Mesenchymal stem cell (in vitro differentiated cells and primary cell): ENCODE measurements around the gene TENM4.
"Not testable (repeated sequence)": the region's sequence is repeated elsewhere in the genome, so short reads cannot be mapped to it uniquely, and the experiment has no call there.

Experiments used
- DNase-seq: peaks from one replicate; pipeline ENCODE4 v3.0.0-alpha.2; 2013
- H2AFZ ChIP-seq: one replicate; pipeline ENCODE4 v1.6.1; 2013; ENCODE audit warnings: low read depth, mild to moderate bottlenecking, control low read depth, inconsistent platforms, low read length, moderate library complexity
- H2AK5ac ChIP-seq: 2 replicates; pipeline ENCODE4 v1.6.1; 2013; ENCODE audit warnings: low read length, moderate library complexity, mild to moderate bottlenecking, inconsistent platforms; ENCODE audit not compliant: severe bottlenecking
- H2BK120ac ChIP-seq: one replicate; pipeline ENCODE4 v1.6.1; 2013; ENCODE audit warnings: low read depth, mild to moderate bottlenecking, inconsistent platforms, low read length, moderate library complexity
- H2BK12ac ChIP-seq, 2 experiments: one replicate each; pipeline ENCODE4 v1.6.1; 2013; ENCODE audit warnings: inconsistent platforms in 2 of 2, low read length in 2 of 2, mild to moderate bottlenecking in 2 of 2, moderate library complexity in 2 of 2, control low read depth in 1 of 2
- H2BK15ac ChIP-seq: one replicate; pipeline ENCODE4 v1.6.1; 2013; ENCODE audit warnings: mild to moderate bottlenecking, low read depth, inconsistent platforms; ENCODE audit not compliant: poor library complexity, severe bottlenecking
- H2BK5ac ChIP-seq: 2 replicates; pipeline ENCODE4 v1.6.1; 2013; ENCODE audit warnings: low read depth, mild to moderate bottlenecking, low read length, control low read depth, inconsistent platforms; ENCODE audit not compliant: poor library complexity, severe bottlenecking
- H3K14ac ChIP-seq, 2 experiments: one replicate each; pipeline ENCODE4 v1.6.1; 2013; ENCODE audit warnings: inconsistent platforms in 2 of 2, low read length in 2 of 2, control low read depth in 1 of 2, mild to moderate bottlenecking in 1 of 2, moderate library complexity in 1 of 2
- H3K18ac ChIP-seq, 2 experiments: one replicate each; pipeline ENCODE4 v1.6.1; 2013; ENCODE audit warnings: inconsistent platforms in 2 of 2, low read length in 2 of 2, control low read depth in 1 of 2, low read depth in 1 of 2, mild to moderate bottlenecking in 1 of 2
- H3K23ac ChIP-seq, 2 experiments: one replicate each; pipeline ENCODE4 v1.6.1; 2013; ENCODE audit warnings: inconsistent platforms in 2 of 2, low read length in 2 of 2, mild to moderate bottlenecking in 2 of 2, moderate library complexity in 2 of 2, control low read depth in 1 of 2
- H3K27ac ChIP-seq: 2 replicates; pipeline ENCODE4 v1.5.1; 2013; ENCODE audit warnings: mild to moderate bottlenecking, moderate library complexity, low read length, control low read depth, inconsistent platforms; ENCODE audit not compliant: poor library complexity, severe bottlenecking
- H3K27me3 ChIP-seq, 2 experiments: 2 replicates each; pipeline versions ENCODE4 v1.6.1 to v1.7.0; 2013; ENCODE audit warnings: low read length in 2 of 2, mild to moderate bottlenecking in 2 of 2, moderate library complexity in 2 of 2, control low read depth in 1 of 2, inconsistent platforms in 1 of 2; ENCODE audit not compliant: control insufficient read depth in 1 of 2, insufficient read depth in 1 of 2
- H3K36me3 ChIP-seq, 2 experiments: 2 replicates each; pipeline versions ENCODE4 v1.6.1 to v1.7.0; 2013; ENCODE audit warnings: low read length in 2 of 2, control low read depth in 1 of 2, inconsistent platforms in 1 of 2, low read depth in 1 of 2, mild to moderate bottlenecking in 1 of 2; ENCODE audit not compliant: insufficient read depth in 2 of 2, control insufficient read depth in 1 of 2
- H3K4ac ChIP-seq, 2 experiments: one replicate each; pipeline ENCODE4 v1.6.1; 2013; ENCODE audit warnings: inconsistent platforms in 2 of 2, low read length in 2 of 2, mild to moderate bottlenecking in 2 of 2, moderate library complexity in 2 of 2, control low read depth in 1 of 2, low read depth in 1 of 2
- H3K4me1 ChIP-seq: 2 replicates; pipeline ENCODE4 v1.6.1; 2013; ENCODE audit warnings: low read depth, low read length, control low read depth; ENCODE audit not compliant: control insufficient read depth, insufficient read depth
- H3K4me2 ChIP-seq: 2 replicates; pipeline ENCODE4 v1.6.1; 2013; ENCODE audit warnings: low read length, mild to moderate bottlenecking, inconsistent platforms; ENCODE audit not compliant: poor library complexity, severe bottlenecking
- H3K4me3 ChIP-seq, 2 experiments: 2 replicates each; pipeline versions ENCODE4 v1.5.1 to v1.7.0; 2013; ENCODE audit warnings: low read length in 2 of 2, mild to moderate bottlenecking in 2 of 2, control low read depth in 1 of 2, low read depth in 1 of 2; ENCODE audit not compliant: insufficient read depth in 1 of 2
- H3K79me1 ChIP-seq: replicated peaks from 2 replicates; pipeline ENCODE4 v1.6.1; 2013; ENCODE audit warnings: mild to moderate bottlenecking, control low read depth, low read length, inconsistent platforms; ENCODE audit not compliant: poor library complexity, severe bottlenecking
- H3K9ac ChIP-seq: 2 replicates; pipeline ENCODE4 v1.7.0; 2013; ENCODE audit warnings: mild to moderate bottlenecking, low read length, moderate library complexity
- H3K9me3 ChIP-seq: 2 replicates; pipeline ENCODE4 v1.7.0; 2013; ENCODE audit warnings: mild to moderate bottlenecking, low read length; ENCODE audit not compliant: control insufficient read depth
- H4K8ac ChIP-seq: one replicate; pipeline ENCODE4 v1.6.1; 2013; ENCODE audit warnings: inconsistent platforms, mild to moderate bottlenecking, low read length, moderate library complexity
- H4K91ac ChIP-seq: one replicate; pipeline ENCODE4 v1.6.1; 2013; ENCODE audit warnings: mild to moderate bottlenecking, low read length, inconsistent platforms
- WGBS: methylation state at CpG from one replicate; pipeline ENCODE4 v1.1.7; 2013; ENCODE audit warnings: mixed read lengths; 5-methylcytosine and 5-hydroxymethylcytosine counted together

TENM4 gene

DNA sequence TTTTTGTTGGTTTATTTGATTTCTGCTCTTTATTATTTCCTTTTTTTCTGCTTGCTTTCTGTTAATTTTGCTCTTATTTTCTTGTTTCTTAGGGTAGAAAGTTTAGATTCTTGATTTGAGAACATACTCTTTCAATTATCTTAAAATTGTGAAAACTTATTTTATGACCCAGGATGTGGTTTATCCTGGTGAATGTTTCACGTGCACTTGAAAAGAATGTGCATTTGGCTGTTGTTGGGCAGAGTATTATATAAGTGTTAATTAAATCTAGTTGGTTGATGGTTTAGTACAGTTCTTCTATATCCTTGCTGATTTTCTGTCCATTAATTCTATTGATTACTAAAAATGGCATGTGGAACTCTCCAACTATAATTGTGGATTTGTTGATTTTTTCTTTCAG is 799.3 kb downstream of the TENM4 start:
- 67% methylated on average over 1 of the region's 1 CpG for WGBS
- no peak overlapping the region for H2AK5ac ChIP-seq
- no peak overlapping the region for H3K18ac ChIP-seq
- no peaks in the 10 kb centered on the region for H3K79me1 ChIP-seq
- no peak overlapping the region for H3K23ac ChIP-seq
- no peaks in the 10 kb centered on the region for H3K9me3 ChIP-seq
- H3K4me1 ChIP-seq, result no peaks in the 10 kb centered on the region
- no peak for DNase-seq
- no peak overlapping the region for H2BK12ac ChIP-seq
- H3K4ac ChIP-seq, result no peak overlapping the region
- H4K91ac ChIP-seq, result no peak overlapping the region
- H3K27ac ChIP-seq, result no peak overlapping the region
- no peak overlapping the region for H2BK5ac ChIP-seq
- H3K4me3 ChIP-seq, result no peak overlapping the region
- no peak overlapping the region for H3K14ac ChIP-seq
- no peak overlapping the region for H4K8ac ChIP-seq
- H3K27me3 ChIP-seq, result no peaks in the 10 kb centered on the region
- H2AFZ ChIP-seq, result no peak overlapping the region
- H3K36me3 ChIP-seq, result no peaks in the 10 kb centered on the region
- no peak overlapping the region for H2BK120ac ChIP-seq
- no peak overlapping the region for H2BK15ac ChIP-seq
- H3K9ac ChIP-seq, result no peak overlapping the region
- no peak overlapping the region for H3K4me2 ChIP-seq

- no peaks in the 10 kb centered on the region for H3K4me1 ChIP-seq
- no peak overlapping the region for H2BK5ac ChIP-seq
- H3K18ac ChIP-seq, result no peak overlapping the region
- no peak overlapping the region for H3K4me3 ChIP-seq
- H3K4ac ChIP-seq, result no peak overlapping the region
- peaks cover under 1% of the 10 kb centered on the region for H3K9me3 ChIP-seq
- H3K9ac ChIP-seq, result no peak overlapping the region
- 96% methylated on average over 22 of the region's 26 CpGs for WGBS
- no peak overlapping the region for H2AFZ ChIP-seq
- H2BK120ac ChIP-seq, result no peak overlapping the region
- H4K8ac ChIP-seq, result no peak overlapping the region
- H3K27me3 ChIP-seq, result no peaks in the 10 kb centered on the region
- H2BK15ac ChIP-seq, result no peak overlapping the region
- H2BK12ac ChIP-seq, result no peak overlapping the region
- no peaks in the 10 kb centered on the region for H3K36me3 ChIP-seq
- H3K27ac ChIP-seq, result no peak overlapping the region
- H3K14ac ChIP-seq, result no peak overlapping the region
- no peak for DNase-seq
- no peak overlapping the region for H2AK5ac ChIP-seq
- no peaks in the 10 kb centered on the region for H3K79me1 ChIP-seq
- H4K91ac ChIP-seq, result no peak overlapping the region
- no peak overlapping the region for H3K4me2 ChIP-seq
- H3K23ac ChIP-seq, result no peak overlapping the region
Observed at GRCh38 chr11:78638704-78639380, 802.0 kb downstream of the TENM4 start.

DNA sequence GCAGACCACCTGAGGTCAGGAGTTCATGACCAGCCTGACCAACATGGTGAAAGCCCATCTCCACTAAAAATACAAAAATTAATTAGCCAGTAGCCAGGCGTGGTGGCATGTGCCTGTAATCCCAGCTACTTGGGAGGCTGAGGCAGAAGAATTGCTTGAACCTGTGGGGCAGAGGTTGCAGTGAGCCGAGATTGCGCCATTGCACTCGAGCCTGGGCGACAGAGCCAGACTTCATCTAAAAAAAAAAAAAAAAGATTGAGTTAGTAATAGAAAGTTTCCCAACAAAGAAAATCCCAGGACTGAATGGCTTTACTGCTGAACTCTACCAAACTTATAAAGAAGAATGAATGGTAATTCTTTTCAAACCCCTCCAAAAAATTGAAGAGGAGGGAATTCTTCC is 803.3 kb downstream of the TENM4 start:
- H2BK120ac ChIP-seq, H2AFZ ChIP-seq, H2BK5ac ChIP-seq, H2BK15ac ChIP-seq, H3K27me3 ChIP-seq, H4K91ac ChIP-seq, H3K27ac ChIP-seq, H3K18ac ChIP-seq, H2BK12ac ChIP-seq, H3K14ac ChIP-seq, H2AK5ac ChIP-seq, H3K23ac ChIP-seq, H3K36me3 ChIP-seq, H3K9ac ChIP-seq, H3K79me1 ChIP-seq, H3K4me3 ChIP-seq, H3K4ac ChIP-seq, H3K4me1 ChIP-seq, H3K4me2 ChIP-seq, H3K9me3 ChIP-seq, H4K8ac ChIP-seq, DNase-seq: not testable (repeated sequence)
- WGBS, result 100% methylated on average over 1 of the region's 5 CpGs

DNA sequence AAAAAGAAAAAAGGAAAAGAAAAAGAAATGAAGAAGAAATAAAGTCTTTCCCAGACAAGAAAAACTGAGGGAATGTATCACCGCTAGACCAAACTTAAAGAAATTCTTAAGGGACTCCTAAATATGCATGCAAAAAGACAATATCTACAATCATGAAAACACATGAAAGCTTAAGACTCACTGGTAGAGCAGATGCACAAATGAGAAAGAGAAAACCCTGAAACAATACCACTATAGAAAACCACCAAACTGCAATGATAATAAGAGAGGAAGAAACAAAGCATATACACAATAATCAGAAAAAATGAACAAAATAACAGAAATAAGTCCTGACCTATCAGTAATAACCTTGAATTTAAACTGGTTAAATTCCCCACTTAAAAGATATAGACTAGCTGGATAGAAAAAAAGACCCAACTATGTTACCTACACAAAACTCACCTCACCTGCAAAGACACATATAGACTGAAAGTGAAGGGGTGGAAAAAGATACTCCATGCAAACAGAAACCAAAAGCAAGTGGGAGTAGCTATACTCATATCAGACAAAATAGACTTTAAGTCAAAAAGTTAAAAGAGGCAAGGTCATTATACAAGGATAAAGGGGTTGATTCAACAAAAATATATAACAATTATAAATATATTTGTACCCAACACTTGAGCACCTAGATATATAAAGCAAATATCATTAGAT is 804.9 kb downstream of the TENM4 start:
- Histone ChIP-seq H3K4ac (no peak overlapping the region), H3K4me1 (no peaks in the 10 kb centered on the region), H2BK120ac (no peak overlapping the region), H3K36me3 (no peaks in the 10 kb centered on the region), H3K27me3 (no peaks in the 10 kb centered on the region), H3K4me3 (no peak overlapping the region), H2BK12ac (no peak overlapping the region), H2BK5ac (no peak overlapping the region), H3K27ac (no peak overlapping the region), H3K4me2 (no peak overlapping the region), H3K23ac (no peak overlapping the region), H3K9me3 (peaks cover 9% of the 10 kb centered on the region), H2BK15ac (no peak overlapping the region), H2AFZ (no peak overlapping the region), H2AK5ac (no peak overlapping the region), H4K91ac (no peak overlapping the region), H3K18ac (no peak overlapping the region), H3K9ac (no peak overlapping the region), H4K8ac (no peak overlapping the region), H3K79me1 (no peaks in the 10 kb centered on the region), H3K14ac (no peak overlapping the region)
- 100% methylated on average over 1 of the region's 1 CpG for WGBS
- no peak for DNase-seq
